C4-2B (cell line): ENCODE results near the gene KRTAP19-2.

Experiments used
- H3K27ac ChIP-seq: fragments of 450-650 bp; 2 replicates; pipeline ENCODE4 v1.5.1; 2017
- ZFX ChIP-seq: fragments of 450-650 bp; IDR thresholded peaks from 2 replicates; pipeline ENCODE4 v1.6.1; 2017
- TF ChIP-seq, protein P1 (sequence below): fragments of 450-650 bp; conservative IDR thresholded peaks from 2 replicates; pipeline ENCODE4 v1.5.1; 2017; ENCODE audit warnings: mild to moderate bottlenecking

The KRTAP19-2 gene

DNA sequence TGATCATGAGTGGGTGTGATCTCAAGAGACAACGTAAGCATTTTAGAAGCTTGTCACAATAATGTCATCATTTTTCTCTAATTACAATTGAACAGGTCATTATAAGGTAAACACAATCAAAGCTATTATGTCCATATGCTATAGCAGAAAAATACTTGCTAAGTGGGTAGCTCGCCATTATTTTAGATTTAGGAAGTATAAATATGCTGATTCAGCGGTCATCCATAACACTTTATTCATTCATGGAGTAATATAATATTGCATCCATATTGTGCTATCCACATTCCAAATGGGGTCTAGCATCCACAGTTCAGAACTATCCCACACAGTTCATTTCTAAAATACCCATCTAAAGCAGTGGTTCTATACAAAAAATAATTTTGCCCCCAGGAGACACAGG lies 38.7 kb downstream of the KRTAP19-2 start:
- no peak for TF ChIP-seq ZFX
- TF ChIP-seq, protein P1, sequence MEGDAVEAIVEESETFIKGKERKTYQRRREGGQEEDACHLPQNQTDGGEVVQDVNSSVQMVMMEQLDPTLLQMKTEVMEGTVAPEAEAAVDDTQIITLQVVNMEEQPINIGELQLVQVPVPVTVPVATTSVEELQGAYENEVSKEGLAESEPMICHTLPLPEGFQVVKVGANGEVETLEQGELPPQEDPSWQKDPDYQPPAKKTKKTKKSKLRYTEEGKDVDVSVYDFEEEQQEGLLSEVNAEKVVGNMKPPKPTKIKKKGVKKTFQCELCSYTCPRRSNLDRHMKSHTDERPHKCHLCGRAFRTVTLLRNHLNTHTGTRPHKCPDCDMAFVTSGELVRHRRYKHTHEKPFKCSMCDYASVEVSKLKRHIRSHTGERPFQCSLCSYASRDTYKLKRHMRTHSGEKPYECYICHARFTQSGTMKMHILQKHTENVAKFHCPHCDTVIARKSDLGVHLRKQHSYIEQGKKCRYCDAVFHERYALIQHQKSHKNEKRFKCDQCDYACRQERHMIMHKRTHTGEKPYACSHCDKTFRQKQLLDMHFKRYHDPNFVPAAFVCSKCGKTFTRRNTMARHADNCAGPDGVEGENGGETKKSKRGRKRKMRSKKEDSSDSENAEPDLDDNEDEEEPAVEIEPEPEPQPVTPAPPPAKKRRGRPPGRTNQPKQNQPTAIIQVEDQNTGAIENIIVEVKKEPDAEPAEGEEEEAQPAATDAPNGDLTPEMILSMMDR: no peak
- no peak overlapping the region for H3K27ac ChIP-seq

DNA sequence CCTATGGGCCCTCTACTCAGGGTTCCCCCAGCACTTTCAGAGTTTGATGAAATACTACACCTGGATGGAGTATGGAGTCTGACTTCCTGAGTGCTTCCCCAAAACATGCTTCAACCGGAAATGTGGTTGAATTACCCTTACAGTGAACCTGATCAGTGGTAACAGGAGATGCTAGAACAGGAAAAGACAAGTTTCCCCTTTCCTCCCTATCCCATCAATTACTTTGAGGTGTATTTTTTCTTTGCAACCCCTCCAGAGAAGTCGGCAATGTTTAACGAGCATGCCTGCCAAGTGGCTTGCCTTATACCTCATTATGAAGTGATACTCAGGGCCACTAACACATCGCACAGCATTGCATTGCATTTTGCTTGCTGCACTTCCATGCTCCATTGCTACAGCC lies 40.2 kb downstream of the KRTAP19-2 start:
- H3K27ac ChIP-seq: no peak overlapping the region
- TF ChIP-seq, protein P1: no peak
- TF ChIP-seq ZFX: no peak

DNA sequence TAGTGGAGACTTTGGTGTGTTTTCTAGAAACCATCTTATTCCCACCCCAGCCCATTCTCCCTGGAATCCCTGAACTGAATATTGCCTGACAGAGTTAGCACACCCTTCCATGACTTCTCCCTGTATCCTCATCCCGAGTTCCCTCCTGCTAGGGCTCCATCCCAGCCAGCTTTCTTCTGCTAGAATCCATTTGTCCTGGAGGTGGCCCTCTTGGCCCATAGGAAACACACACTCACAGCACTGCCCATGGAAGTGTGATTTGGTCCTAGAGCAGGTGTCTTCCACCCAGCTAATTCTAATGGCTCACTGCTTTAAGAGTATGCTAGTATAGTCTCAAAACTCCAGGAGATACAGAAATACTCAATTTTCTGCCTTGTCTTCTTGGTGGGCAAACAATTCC lies 43.0 kb downstream of the KRTAP19-2 start:
- TF ChIP-seq ZFX: no peak
- TF ChIP-seq, protein P1: no peak
- peak overlapping the region; percentile 33; the same call in 1 of the 2 replicates for H3K27ac ChIP-seq

DNA sequence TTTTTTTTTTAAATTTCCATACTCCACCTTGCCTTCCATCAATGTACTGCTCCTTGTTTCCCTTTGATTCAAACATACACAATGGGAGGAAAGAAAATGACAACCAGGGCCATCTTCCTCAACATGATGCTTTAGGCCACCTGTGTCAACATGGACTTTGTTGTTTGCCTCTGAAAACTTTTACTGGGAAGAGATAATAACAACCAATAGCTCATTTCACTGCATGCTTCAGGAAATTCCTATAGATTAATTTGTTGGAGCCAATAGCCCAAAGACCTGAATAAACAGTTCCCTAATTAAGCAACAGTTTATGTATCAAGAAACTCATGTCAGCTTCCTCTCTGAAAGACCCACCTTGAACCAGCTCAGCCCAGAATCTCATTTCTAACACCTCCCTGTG lies 44.0 kb downstream of the KRTAP19-2 start:
- no peak for TF ChIP-seq ZFX
- TF ChIP-seq, protein P1: no peak
- H3K27ac ChIP-seq: no peak overlapping the region

DNA sequence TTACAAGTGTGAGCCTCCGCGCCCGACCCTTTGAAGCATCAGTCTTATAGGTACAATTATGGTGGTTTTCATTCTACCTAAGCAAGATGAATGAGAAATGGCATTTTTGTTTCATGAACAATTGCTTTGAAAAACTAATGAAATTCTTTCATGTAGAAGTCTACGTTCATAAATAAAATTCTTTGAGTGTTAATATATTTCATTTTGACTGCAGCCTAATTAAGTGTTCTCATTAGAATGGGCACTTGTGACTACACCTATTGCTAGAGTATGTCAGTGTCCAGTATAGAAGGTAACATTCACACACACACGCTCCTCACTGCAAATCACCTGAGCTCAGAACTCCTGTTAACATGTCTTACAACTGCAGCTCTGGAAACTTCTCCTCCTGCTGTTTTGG lies 47.3 kb downstream of the KRTAP19-2 start, which contains the start of gene KRTAP15-1:
Gene KRTAP15-1 (plus strand): TSS at position 301 of the 400 bp plus-strand sequence. CDS start 53 bp downstream, at position 354.
- no peak within 1 kb of the TSS for H3K27ac ChIP-seq
- TF ChIP-seq ZFX: no peak
- TF ChIP-seq, protein P1: no peak
